Right lobe of liver (tissue), 4 donors: ENCODE data around the gene TTLL5.

Experiments
- POLR2A ChIP-seq: fragments of 450-650 bp; IDR thresholded peaks from one replicate; pipeline ENCODE4 v1.6.1; 2017; ENCODE audit warnings: antibody characterized with exemption, mild to moderate bottlenecking
- TF ChIP-seq, protein P1 (sequence below), 4 donors: fragments of 200-600 bp in 3 of 4; fragments of 450-650 bp in 1 of 4; IDR thresholded peaks; one replicate each; pipeline versions ENCODE4 v1.5.1 to v1.8.0; 2016 to 2022; ENCODE audit warnings: antibody characterized with exemption in 4 of 4, mild to moderate bottlenecking in 2 of 4
- donor health status: DM: no; HTN: no; CAD: no.
- donor health status: DM: no; HTN: no; CAD: no.
- donor health status: DM: no; HTN: yes; CAD: no.

GRCh38 chr14:75667099-75667765 is 6.2 kb downstream of the TTLL5 start:
- TF ChIP-seq, protein P1, sequence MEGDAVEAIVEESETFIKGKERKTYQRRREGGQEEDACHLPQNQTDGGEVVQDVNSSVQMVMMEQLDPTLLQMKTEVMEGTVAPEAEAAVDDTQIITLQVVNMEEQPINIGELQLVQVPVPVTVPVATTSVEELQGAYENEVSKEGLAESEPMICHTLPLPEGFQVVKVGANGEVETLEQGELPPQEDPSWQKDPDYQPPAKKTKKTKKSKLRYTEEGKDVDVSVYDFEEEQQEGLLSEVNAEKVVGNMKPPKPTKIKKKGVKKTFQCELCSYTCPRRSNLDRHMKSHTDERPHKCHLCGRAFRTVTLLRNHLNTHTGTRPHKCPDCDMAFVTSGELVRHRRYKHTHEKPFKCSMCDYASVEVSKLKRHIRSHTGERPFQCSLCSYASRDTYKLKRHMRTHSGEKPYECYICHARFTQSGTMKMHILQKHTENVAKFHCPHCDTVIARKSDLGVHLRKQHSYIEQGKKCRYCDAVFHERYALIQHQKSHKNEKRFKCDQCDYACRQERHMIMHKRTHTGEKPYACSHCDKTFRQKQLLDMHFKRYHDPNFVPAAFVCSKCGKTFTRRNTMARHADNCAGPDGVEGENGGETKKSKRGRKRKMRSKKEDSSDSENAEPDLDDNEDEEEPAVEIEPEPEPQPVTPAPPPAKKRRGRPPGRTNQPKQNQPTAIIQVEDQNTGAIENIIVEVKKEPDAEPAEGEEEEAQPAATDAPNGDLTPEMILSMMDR (IDR thresholded peaks at IDR 0.05): no peak
- no peak for TF ChIP-seq POLR2A
